OCI-LY3 (cell line): Measurements from ENCODE around the gene GGCX.

Experiments
- CTCF ChIP-seq: fragments of 200-600, 300-600 bp; sonication (generic); IDR thresholded peaks from 2 replicates; pipeline ENCODE4 v1.5.1; 2014; ENCODE audit warnings: antibody characterized with exemption, low read length, low read depth
- EZH2phosphoT487 ChIP-seq: fragments of 200-600 bp; shearing (Covaris generic); IDR thresholded peaks from 2 replicates; pipeline ENCODE4 v1.6.1; 2018; ENCODE audit warnings: antibody characterized with exemption, mixed run types, low read depth

DNA sequence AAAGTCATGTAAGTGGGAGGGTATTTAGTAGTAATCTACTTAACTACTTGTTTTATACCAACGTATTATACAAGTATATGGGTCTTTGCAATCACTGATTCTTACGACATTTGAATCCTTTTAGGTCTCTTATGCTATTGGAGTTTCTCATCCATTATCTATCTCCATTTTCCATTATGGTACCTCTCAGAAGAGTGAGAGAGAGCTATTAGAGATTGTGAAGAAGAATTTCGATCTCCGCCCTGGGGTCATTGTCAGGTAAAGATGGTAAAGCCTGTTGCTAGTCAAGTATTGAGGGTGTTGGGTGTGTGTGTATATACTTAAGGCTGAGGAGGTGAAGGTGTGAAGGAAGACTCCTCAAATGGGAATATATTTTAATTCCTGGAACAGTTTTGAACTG lies 18.5 kb downstream of the GGCX start:
- no peak for TF ChIP-seq CTCF
- no peak for TF ChIP-seq EZH2phosphoT487
